NCI-H2107 (cell line): ENCODE results near the gene FOXP1.

Experiments
- DNase-seq: peaks from one replicate; lab custom pipeline; 2025; lab: John Stamatoyannopoulos, UW

FOXP1 gene

GRCh38 chr3:71369701-71370391 lies 213.7 kb downstream of the FOXP1 start:
- DNase-seq: no peak

- DNase-seq: no peak
Observed at GRCh38 chr3:71366988-71367604, 216.4 kb downstream of the FOXP1 start.

GRCh38 chr3:71361334-71361890 lies 222.1 kb downstream of the FOXP1 start:
- DNase-seq: no peak

- DNase-seq: no peak
Observed at GRCh38 chr3:71360764-71361163, 222.8 kb downstream of the FOXP1 start.

- DNase-seq: no peak
Observed at GRCh38 chr3:71360180-71360579, 223.3 kb downstream of the FOXP1 start.

- no peak for DNase-seq
Observed at GRCh38 chr3:71358243-71358642, 225.3 kb downstream of the FOXP1 start.

- DNase-seq: no peak
Observed at GRCh38 chr3:71356265-71356664, 227.3 kb downstream of the FOXP1 start.

- no peak for DNase-seq
Observed at GRCh38 chr3:71355862-71356261, 227.7 kb downstream of the FOXP1 start.

- no peak for DNase-seq
Observed at GRCh38 chr3:71355037-71355436, 228.5 kb downstream of the FOXP1 start.

GRCh38 chr3:71351403-71352149 lies 232.0 kb downstream of the FOXP1 start:
- no peak for DNase-seq

GRCh38 chr3:71350998-71351397 lies 232.5 kb downstream of the FOXP1 start:
- no peak for DNase-seq

GRCh38 chr3:71348831-71349230 lies 234.7 kb downstream of the FOXP1 start:
- no peak for DNase-seq

- no peak for DNase-seq
Observed at GRCh38 chr3:71348001-71348632, 235.4 kb downstream of the FOXP1 start.

GRCh38 chr3:71346061-71346460 lies 237.5 kb downstream of the FOXP1 start:
- DNase-seq: no peak

- no peak for DNase-seq
Observed at GRCh38 chr3:71345429-71346040, 238.0 kb downstream of the FOXP1 start.

GRCh38 chr3:71341721-71342120 lies 241.8 kb downstream of the FOXP1 start:
- DNase-seq: no peak

GRCh38 chr3:71339049-71339448 lies 244.5 kb downstream of the FOXP1 start:
- DNase-seq: no peak

- DNase-seq: no peak
Observed at GRCh38 chr3:71332813-71333212, 250.7 kb downstream of the FOXP1 start.

- DNase-seq: no peak
Observed at GRCh38 chr3:71330909-71331308, 252.6 kb downstream of the FOXP1 start.

- DNase-seq: no peak
Observed at GRCh38 chr3:71330505-71330904, 253.0 kb downstream of the FOXP1 start.

- no peak for DNase-seq
Observed at GRCh38 chr3:71329817-71330216, 253.7 kb downstream of the FOXP1 start.

GRCh38 chr3:71328926-71329325 lies 254.6 kb downstream of the FOXP1 start:
- DNase-seq: no peak
